Stimulated activated CD4-positive, alpha-beta T cell treated with anti-CD3 and anti-CD28 coated beads, Interleukin-4, amount 100 ng/mL, for 1 hour (primary cell): ENCODE data around the gene CENPW.
A peak's percentile ranks its signal among the peaks of the same experiment; 100 is the strongest.

Experiments
- DNase-seq: peaks from one replicate; pipeline ENCODE4 v3.0.0-alpha.2; 2020

Gene CENPW

GRCh38 chr6:126339796-126340609, at the start of gene CENPW:
CENPW (plus strand) TSS chr6:126340115; CDS start chr6:126340274, 159 bp downstream.
- peak; percentile 97 for DNase-seq

GRCh38 chr6:126293891-126294524, 45.9 kb upstream of the CENPW start:
- no peak for DNase-seq

GRCh38 chr6:126300126-126300525, 39.8 kb upstream of the CENPW start:
- no peak for DNase-seq

- no peak for DNase-seq
Observed at GRCh38 chr6:126300735-126301134, 39.2 kb upstream of the CENPW start.

- no peak for DNase-seq
Observed at GRCh38 chr6:126302191-126302590, 37.7 kb upstream of the CENPW start.

GRCh38 chr6:126307849-126308248, 32.1 kb upstream of the CENPW start:
- no peak for DNase-seq

- DNase-seq, result no peak
Observed at GRCh38 chr6:126308362-126308761, 31.6 kb upstream of the CENPW start.

- no peak for DNase-seq
Observed at GRCh38 chr6:126312013-126312665, 27.8 kb upstream of the CENPW start.

GRCh38 chr6:126313941-126314340, 26.0 kb upstream of the CENPW start:
- DNase-seq, result no peak

- no peak for DNase-seq
Observed at GRCh38 chr6:126318797-126319196, 21.1 kb upstream of the CENPW start.

GRCh38 chr6:126333729-126334128, 6.2 kb upstream of the CENPW start:
- no peak for DNase-seq

- no peak for DNase-seq
Observed at GRCh38 chr6:126335210-126335609, 4.7 kb upstream of the CENPW start.

- no peak for DNase-seq
Observed at GRCh38 chr6:126337323-126337722, 2.6 kb upstream of the CENPW start.

GRCh38 chr6:126341126-126341525, 1.2 kb downstream of the CENPW start:
- no peak for DNase-seq

GRCh38 chr6:126344181-126344580, 4.3 kb downstream of the CENPW start:
- no peak for DNase-seq

GRCh38 chr6:126351960-126352359, 12.0 kb downstream of the CENPW start:
- DNase-seq, result no peak

GRCh38 chr6:126352514-126352913, 12.6 kb downstream of the CENPW start:
- no peak for DNase-seq

- no peak for DNase-seq
Observed at GRCh38 chr6:126356526-126356925, 16.6 kb downstream of the CENPW start.

- no peak for DNase-seq
Observed at GRCh38 chr6:126359936-126360537, 20.1 kb downstream of the CENPW start.

- DNase-seq, result no peak
Observed at GRCh38 chr6:126361832-126362440, 22.0 kb downstream of the CENPW start.

- no peak for DNase-seq
Observed at GRCh38 chr6:126367849-126368248, 27.9 kb downstream of the CENPW start.

- no peak for DNase-seq
Observed at GRCh38 chr6:126372626-126373025, 32.7 kb downstream of the CENPW start.

- no peak for DNase-seq
Observed at GRCh38 chr6:126373344-126373743, 33.4 kb downstream of the CENPW start.
